Stimulated activated naive CD4-positive, alpha-beta T cell treated with Interleukin-2 at 50 U/mL for 16 hours (primary cell): Measurements from ENCODE around the gene TACC3.
A peak's percentile ranks its signal among the peaks of the same experiment; 100 is the strongest.

Source experiments
- DNase-seq: peaks from one replicate; lab custom pipeline; 2025; lab: John Stamatoyannopoulos, UW

TACC3 gene

DNA sequence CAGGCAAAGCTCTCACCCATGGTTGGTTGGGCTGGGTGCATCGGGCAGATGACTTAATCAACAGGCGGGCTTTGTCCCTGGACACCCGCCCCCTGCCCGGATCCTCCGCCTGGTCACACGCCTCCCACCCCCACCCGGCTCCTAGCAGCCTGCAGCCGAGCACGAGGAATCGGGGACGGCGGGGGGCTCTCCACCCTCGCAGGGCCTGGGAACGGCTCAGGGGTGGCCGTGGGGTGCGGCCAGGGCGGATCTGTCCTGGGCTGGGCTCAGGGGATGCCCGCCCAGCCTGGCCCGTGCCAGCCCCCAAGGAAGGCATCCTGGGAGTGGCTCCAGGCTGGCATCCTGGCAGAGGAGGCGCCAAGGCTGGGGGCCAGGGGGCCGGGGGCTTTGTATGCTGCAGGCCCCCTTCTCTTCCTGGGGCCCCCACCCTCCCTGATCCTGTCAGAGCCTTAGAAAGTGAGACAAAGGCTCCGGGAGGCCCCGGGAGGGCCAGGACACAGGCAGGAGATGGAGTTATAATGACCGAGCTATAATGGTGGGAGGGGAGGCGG, 39.3 kb downstream of the TACC3 start:
- DNase-seq = no peak

DNA sequence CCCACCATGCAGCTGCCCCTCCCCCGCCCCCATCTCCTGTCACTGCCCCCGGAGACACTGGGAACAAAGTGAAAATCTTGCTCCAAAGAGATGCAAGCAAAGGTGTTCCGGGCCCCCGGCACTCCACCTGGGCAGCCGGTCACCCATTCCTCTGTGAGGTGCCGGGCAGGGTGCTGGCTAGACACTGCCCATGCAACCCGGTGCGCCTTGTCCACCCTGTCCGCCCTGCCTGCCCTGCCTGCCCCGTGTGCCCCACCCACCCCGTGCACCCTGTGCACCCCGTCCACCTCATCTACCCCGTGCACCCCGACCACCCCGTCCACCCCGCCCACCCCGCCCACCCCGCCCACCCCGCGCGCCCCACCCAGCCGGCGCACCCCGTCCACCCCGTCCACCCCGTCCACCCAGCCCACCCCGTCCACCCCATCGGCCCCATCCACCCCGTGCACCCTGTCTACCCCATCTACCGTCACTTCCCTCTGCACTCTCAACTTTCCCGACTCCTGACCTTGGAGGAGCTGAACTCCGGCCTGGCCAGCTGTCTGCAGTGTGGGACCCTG, 39.9 kb downstream of the TACC3 start:
- no peak for DNase-seq

DNA sequence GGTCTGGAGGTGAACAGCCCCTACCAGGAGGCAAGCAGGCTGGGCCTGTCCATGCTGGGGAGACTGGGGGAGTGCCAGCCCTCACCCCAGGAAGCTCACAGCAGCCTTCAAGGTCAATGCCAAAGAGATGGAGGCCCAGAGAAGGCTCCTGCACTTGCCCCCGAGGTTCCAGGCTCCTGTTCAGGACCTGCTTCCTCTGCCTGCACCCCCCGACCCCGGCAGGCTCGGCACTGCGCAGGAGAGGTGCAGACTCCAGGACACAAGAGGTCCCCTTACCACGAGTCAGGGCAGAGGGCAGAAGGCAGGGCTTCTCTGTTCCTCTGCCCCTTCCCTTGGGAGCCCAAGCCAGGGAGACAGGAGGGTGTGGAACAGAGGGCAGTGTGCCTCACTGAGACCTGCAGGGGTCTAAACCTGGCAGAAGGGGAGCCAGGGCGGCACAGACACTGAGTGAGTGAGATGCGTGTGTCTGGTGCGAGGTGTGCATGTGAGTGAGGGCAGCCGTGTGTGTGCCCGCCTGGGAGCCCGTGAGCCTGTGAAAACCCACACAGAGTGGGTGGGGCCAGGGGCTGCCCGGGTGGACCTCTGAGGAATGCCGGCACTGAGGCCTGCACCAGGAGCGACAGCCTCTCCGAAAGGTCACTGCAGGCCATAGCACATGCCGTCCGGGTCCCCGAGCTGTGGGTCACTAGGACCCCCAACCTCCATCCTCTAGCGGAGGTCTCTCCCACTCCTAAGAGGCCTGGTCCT, 41.1 kb downstream of the TACC3 start:
- DNase-seq = no peak

GRCh38 chr4:1763070-1763549, 41.8 kb downstream of the TACC3 start:
- DNase-seq = no peak

GRCh38 chr4:1763550-1764080, 42.3 kb downstream of the TACC3 start:
- DNase-seq = no peak

DNA sequence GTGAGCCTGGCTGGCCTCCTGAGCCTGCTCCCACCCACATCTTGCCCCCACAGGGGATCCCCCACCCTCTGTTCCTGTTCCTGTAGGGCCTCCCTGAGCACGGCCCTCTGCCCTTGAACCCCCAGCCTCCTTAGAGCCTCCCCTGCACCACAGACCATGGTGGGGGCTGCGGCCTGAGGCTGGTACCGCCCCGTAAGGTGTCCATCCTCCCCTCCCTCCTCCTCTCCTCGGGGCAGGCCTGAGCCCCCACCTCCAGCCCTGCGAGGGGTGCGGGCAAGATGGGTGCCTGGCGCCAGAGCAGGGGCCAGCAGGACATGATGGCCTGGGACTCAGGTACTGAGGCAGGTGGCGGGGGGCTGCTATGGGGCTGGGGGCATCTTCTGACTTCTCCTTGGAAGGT, 43.3 kb downstream of the TACC3 start:
- no peak for DNase-seq

GRCh38 chr4:1765409-1766072, 44.2 kb downstream of the TACC3 start:
- DNase-seq = no peak

GRCh38 chr4:1766106-1767060, 45.1 kb downstream of the TACC3 start:
- no peak for DNase-seq

- DNase-seq = no peak
These were observed 45.9 kb downstream of the TACC3 start for GRCh38 chr4:1767061-1767769.

- peak; percentile 27 for DNase-seq
These were observed 46.5 kb downstream of the TACC3 start for GRCh38 chr4:1767770-1768366.

DNA sequence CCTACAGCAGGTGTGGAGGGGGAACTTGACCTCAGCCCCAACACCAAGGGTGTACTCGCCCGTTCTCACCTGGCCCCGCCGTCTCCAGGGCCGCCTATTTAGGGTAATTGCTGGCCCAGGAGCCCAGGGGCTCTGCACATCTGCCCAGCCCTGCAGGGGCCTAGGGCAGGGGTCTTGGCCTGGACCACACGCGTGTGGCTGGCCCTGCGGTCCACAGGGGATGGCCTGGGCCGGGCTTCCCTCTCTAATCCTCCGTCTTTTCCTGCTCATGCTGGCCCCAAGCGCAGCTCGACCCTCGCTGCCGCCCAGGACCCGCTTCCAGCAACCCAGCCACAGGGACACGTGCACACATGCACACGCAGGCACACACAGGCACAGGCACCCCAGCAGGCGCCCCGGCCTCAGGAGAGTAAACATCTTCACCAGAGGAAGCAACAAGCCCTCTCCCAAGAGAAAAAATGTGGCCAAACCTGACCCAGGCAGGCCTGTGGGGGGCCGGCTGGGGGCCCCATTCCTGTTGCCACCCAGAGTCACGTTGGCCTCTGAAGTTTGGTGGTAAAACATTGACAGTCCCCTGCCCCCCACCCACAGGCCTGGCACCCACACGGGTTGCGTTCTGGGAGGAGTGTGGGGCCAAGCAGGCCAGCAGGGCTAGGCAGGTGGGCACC, 47.2 kb downstream of the TACC3 start:
- no peak for DNase-seq

GRCh38 chr4:1769692-1770091, 48.4 kb downstream of the TACC3 start:
- DNase-seq = no peak

GRCh38 chr4:1770245-1770644, 48.9 kb downstream of the TACC3 start:
- no peak for DNase-seq

DNA sequence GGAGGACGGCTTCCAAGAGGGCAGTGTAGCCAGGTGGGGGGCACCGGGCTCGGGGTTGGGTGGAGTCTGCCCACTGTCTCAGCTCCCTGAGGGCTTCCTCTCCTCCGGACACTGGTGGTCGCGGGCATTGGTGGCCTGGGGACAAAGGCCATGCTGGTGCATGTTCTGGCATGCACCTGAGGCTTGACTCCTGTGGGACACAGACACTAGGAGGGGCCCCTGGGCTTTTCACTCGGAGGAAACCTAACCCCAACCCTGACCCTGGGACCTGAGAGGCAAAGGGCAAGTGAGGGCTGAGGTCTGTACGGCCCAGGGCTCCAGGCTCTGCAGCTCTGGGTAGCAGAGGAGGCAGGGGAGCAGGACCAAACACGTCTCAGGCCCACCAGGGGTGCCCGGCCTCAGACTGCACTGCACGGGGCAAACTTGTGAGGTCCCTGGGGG, 49.5 kb downstream of the TACC3 start:
- DNase-seq = no peak

DNA sequence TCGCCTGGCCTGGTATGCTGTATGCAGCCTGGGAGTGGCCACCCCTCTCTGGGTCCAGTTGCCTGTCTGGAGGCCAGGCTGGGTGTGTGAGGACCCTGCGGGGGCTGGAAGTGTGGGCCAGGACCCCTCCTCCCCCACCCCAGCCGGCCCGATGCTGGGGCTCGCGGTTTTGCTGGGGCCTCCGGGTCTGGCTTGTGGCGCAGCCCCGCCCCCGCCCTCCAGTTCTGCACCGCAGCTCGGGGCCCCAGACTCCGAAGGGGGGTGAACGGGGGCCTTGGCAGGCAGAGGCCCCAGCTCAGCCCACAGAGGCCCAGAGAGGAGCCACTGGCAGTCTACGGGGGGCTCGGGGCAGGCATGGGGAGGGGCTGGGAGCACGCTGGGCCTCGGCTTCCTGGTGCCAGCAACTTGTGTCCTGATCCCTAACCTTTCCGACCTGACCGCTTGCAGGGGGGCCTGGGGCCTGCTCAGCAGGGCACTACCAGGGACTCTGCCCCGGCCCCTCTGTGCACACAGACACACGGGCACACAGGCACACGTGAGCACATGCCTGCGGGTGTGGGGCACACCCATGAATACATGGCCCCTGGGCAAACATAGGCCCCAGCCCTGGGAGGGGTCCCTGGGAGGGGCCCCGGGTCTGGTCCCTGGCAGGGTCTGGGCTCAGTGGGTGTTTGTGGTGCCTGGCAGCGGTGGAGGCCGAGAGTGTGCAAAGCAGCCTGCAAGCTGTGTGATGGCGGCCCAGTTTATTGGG, 50.4 kb downstream of the TACC3 start:
- no peak for DNase-seq

DNA sequence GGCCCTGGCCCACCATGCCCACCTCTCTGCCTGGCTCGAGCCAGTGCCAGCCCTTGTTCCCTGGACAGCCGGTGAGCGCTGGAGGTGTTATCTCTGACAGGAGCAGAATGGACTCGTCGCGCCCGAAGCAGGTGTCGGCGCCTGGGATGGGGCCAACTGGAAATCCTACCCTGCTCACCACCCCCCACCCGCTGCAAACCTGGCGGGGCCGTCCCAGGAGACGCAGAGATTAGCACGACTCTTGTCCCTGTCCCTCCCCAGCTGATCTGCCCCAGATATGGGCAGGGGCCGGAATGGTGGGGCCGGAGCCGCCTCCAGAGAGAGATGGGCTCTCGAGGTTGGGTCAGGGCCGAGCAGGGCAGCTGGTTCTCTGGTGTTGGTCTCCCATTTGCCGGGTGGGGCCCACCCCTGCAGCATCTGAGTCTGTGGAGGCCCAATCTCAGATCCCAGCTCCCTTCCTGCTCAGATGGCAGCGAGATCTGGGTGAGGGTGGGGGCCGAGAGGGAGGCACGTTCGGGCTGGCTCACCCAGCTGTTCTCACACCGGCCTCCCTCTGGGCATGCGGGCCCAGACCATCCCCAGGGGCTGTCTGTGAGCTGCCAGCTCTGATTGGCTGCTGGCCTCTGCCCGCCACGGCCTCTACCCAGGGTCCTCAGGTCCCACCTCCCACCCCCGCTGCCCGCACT, 51.7 kb downstream of the TACC3 start:
- DNase-seq = no peak

- no peak for DNase-seq
These were observed 52.4 kb downstream of the TACC3 start for GRCh38 chr4:1773754-1774153.

- no peak for DNase-seq
These were observed 54.6 kb downstream of the TACC3 start for GRCh38 chr4:1775731-1776500.
